ENCODE data around the gene RBM6. TPM values are rescaled to one million over a fixed set of nuclear protein-coding genes. Genes with fewer than 3 reads are reported as not detected.

The RBM6 gene
- total RNA-seq, 1 experiment from 2014 or later, result 90.7 TPM

GRCh38 chr3:50090984-50091383 lies 151.0 kb downstream of the RBM6 start:
- no peak overlapping the region for H3K27ac ChIP-seq (ENCODE audit: insufficient read length, low read depth, low read length)
- H3K27me3 Mint-ChIP-seq (ENCODE audit: low read depth), result no peaks in the 10 kb centered on the region
- no peak overlapping the region for H2BK5ac ChIP-seq (ENCODE audit: insufficient read length, low read length)
- no peak overlapping the region for H3K18ac ChIP-seq (ENCODE audit: insufficient read length, low read depth, low read length)
- H2BK20ac ChIP-seq (ENCODE audit: low read depth, low read length, poor library complexity, severe bottlenecking), result no peak overlapping the region
- no peaks in the 10 kb centered on the region; the same call in 1 of the 2 replicates for H3K4me1 ChIP-seq (ENCODE audit: insufficient read depth, low read length)
- no peak overlapping the region for H3K14ac ChIP-seq (ENCODE audit: insufficient read depth, low read length)
- H3K79me2 ChIP-seq (ENCODE audit: insufficient read depth, low read length), result peaks cover 4% of the 10 kb centered on the region; the same call in 1 of the 2 replicates
- H3K9me3 ChIP-seq (ENCODE audit: control insufficient read depth, low read depth, low read length), result no peaks in the 10 kb centered on the region
- H3K9me3 Mint-ChIP-seq, result peaks cover 2 to 4% of the 10 kb centered on the region in 2 experiments; a peak in 4 of 5 replicates
- H3K27ac Mint-ChIP-seq, result 0 out of 7 replicates have a peak overlapping the region, but pooled peaks of 1 of the 3 experiments have one; percentile 63
- no peak overlapping the region for H2BK120ac ChIP-seq (ENCODE audit: low read depth, low read length, poor library complexity, severe bottlenecking)
- H3T11ph ChIP-seq (ENCODE audit: low read length), result no peak overlapping the region
- H4K91ac ChIP-seq (ENCODE audit: insufficient read length, low read depth, low read length), result no peak overlapping the region
- no peak overlapping the region for H4K5ac ChIP-seq (ENCODE audit: insufficient read length, low read depth, low read length)
- peak overlapping the region in 1 of 2 experiments; percentile 99; a peak in 2 of 5 replicates for H3K4me3 Mint-ChIP-seq
- TF ChIP-seq CTCF (conservative IDR thresholded peaks at IDR 0.05), result no peak
- H4K8ac ChIP-seq (replicated peaks; ENCODE audit: insufficient read length, low read depth, low read length), result no peak overlapping the region
- H3K56ac ChIP-seq (ENCODE audit: insufficient read length, low read depth, low read length), result no peak overlapping the region
- no peaks in the 10 kb centered on the region for H4K20me1 ChIP-seq (ENCODE audit: control insufficient read depth, insufficient read depth, insufficient read length)
- H3K9ac ChIP-seq (ENCODE audit: extremely low read depth, insufficient read length, low read length), result no peak overlapping the region
- no peak for DNase-seq
- no peak overlapping the region for H3K23ac ChIP-seq (ENCODE audit: insufficient read length, low read depth, low read length)
- no peak overlapping the region for H2AFZ ChIP-seq (ENCODE audit: low read length)
- H3K4ac ChIP-seq (ENCODE audit: low read depth, low read length), result no peak overlapping the region
- no peak overlapping the region for H2BK15ac ChIP-seq (ENCODE audit: low read depth, low read length)
- no peak overlapping the region for H2AK5ac ChIP-seq (ENCODE audit: insufficient read length, low read length)
- no peaks in the 10 kb centered on the region for H3K23me2 ChIP-seq (ENCODE audit: insufficient read length, low read depth, low read length, poor library complexity, severe bottlenecking)
- H3K4me2 ChIP-seq (ENCODE audit: insufficient read depth, insufficient read length, low read length), result no peak overlapping the region
- peaks cover 41 to 60% (median 56%) of the 10 kb centered on the region in 3 experiments; a peak in 6 of 7 replicates for H3K36me3 Mint-ChIP-seq (ENCODE audit: insufficient read depth in 1 of 3, low read depth in 3 of 3)
- H3K27me3 ChIP-seq (ENCODE audit: insufficient read depth, low read length), result no peaks in the 10 kb centered on the region
- H3K79me1 ChIP-seq (ENCODE audit: insufficient read depth, low read depth, low read length, poor library complexity, severe bottlenecking), result peaks cover 5% of the 10 kb centered on the region
- H2BK12ac ChIP-seq (ENCODE audit: insufficient read length, low read depth, low read length), result no peak overlapping the region
- H3K4me1 Mint-ChIP-seq, result peaks cover 8 to 9% of the 10 kb centered on the region in 2 experiments
